Neural crest cell (in vitro differentiated cells): ENCODE results near the gene PCDH9. TPM values are rescaled to one million over a fixed set of nuclear protein-coding genes. Genes with fewer than 3 reads are reported as not detected.
A peak's percentile ranks its signal among the peaks of the same experiment; 100 is the strongest.

Source experiments
- DNase-seq: peaks from one replicate; pipeline ENCODE4 v3.0.0; 2021; ENCODE audit warnings: low read depth, mixed read lengths, low spot score
- H3K27ac Mint-ChIP-seq: one replicate; pipeline ENCODE4 v1.8.0; 2021; ENCODE audit warnings: mild to moderate bottlenecking, mixed read lengths; ENCODE audit not compliant: unreplicated experiment
- H3K27me3 Mint-ChIP-seq: 2 replicates; pipeline ENCODE4 v1.8.0; 2021; ENCODE audit warnings: low read depth, mild to moderate bottlenecking, mixed read lengths
- H3K36me3 Mint-ChIP-seq: 2 replicates; pipeline ENCODE4 v1.8.0; 2021; ENCODE audit warnings: low read depth, mild to moderate bottlenecking, mixed read lengths
- H3K4me1 Mint-ChIP-seq: 2 replicates; pipeline ENCODE4 v1.8.0; 2021; ENCODE audit warnings: mixed read lengths
- H3K4me3 Mint-ChIP-seq: one replicate; pipeline ENCODE4 v1.8.0; 2021; ENCODE audit warnings: mild to moderate bottlenecking, mixed read lengths
- H3K9me3 Mint-ChIP-seq: 2 replicates; pipeline ENCODE4 v1.8.0; 2021; ENCODE audit warnings: mixed read lengths
- CTCF ChIP-seq: fragments of 200-600 bp; sonication (generic); conservative IDR thresholded peaks from 2 replicates; pipeline ENCODE4 v1.5.0; 2021; ENCODE audit warnings: antibody characterized with exemption, mild to moderate bottlenecking
- total RNA-seq: library from RNA; stranded (reverse); gene quantifications from 2 replicates; pipeline ENCODE4 v1.2.1, GENCODE V29; 2021

The PCDH9 gene
- total RNA-seq, 1 donor from 2014 or later: 6.3 TPM

- TF ChIP-seq CTCF: no peak
- Mint-ChIP-seq H3K4me3 (no peak overlapping the region), H3K27ac (peak overlapping the region; percentile 50), H3K9me3 (peaks cover 17% of the 10 kb centered on the region), H3K36me3 (peaks cover 7% of the 10 kb centered on the region), H3K4me1 (peaks cover 19% of the 10 kb centered on the region), H3K27me3 (no peaks in the 10 kb centered on the region)
- no peak for DNase-seq
These were observed 354.9 kb downstream of the PCDH9 start for GRCh38 chr13:66875264-66875663.

- no peaks in the 10 kb centered on the region for H3K36me3 Mint-ChIP-seq
- H3K4me1 Mint-ChIP-seq: peaks cover 12% of the 10 kb centered on the region
- no peak for DNase-seq
- TF ChIP-seq CTCF: no peak
- H3K4me3 Mint-ChIP-seq: no peak overlapping the region
- H3K27me3 Mint-ChIP-seq: no peaks in the 10 kb centered on the region
- peaks cover 6% of the 10 kb centered on the region for H3K9me3 Mint-ChIP-seq
- H3K27ac Mint-ChIP-seq: no peak overlapping the region
These were observed 365.5 kb downstream of the PCDH9 start for GRCh38 chr13:66864627-66865026.

GRCh38 chr13:66860878-66861417, 369.2 kb downstream of the PCDH9 start:
- no peak for TF ChIP-seq CTCF
- H3K4me3 Mint-ChIP-seq: no peak overlapping the region
- H3K27me3 Mint-ChIP-seq: no peaks in the 10 kb centered on the region
- peaks cover 20% of the 10 kb centered on the region for H3K4me1 Mint-ChIP-seq
- peaks cover 3% of the 10 kb centered on the region for H3K9me3 Mint-ChIP-seq
- no peak overlapping the region for H3K27ac Mint-ChIP-seq
- no peaks in the 10 kb centered on the region for H3K36me3 Mint-ChIP-seq
- no peak for DNase-seq

GRCh38 chr13:66859934-66860877, 369.9 kb downstream of the PCDH9 start:
- H3K4me3 Mint-ChIP-seq: no peak overlapping the region
- H3K9me3 Mint-ChIP-seq: no peaks in the 10 kb centered on the region
- no peak for DNase-seq
- H3K36me3 Mint-ChIP-seq: no peaks in the 10 kb centered on the region
- TF ChIP-seq CTCF: no peak
- H3K27me3 Mint-ChIP-seq: no peaks in the 10 kb centered on the region
- peaks cover 20% of the 10 kb centered on the region for H3K4me1 Mint-ChIP-seq
- H3K27ac Mint-ChIP-seq: no peak overlapping the region

GRCh38 chr13:66859078-66859477, 371.1 kb downstream of the PCDH9 start:
- Mint-ChIP-seq H3K9me3 (no peaks in the 10 kb centered on the region), H3K36me3 (no peaks in the 10 kb centered on the region)

More at GRCh38 chr13:66859078-66859477, 371.1 kb downstream of the PCDH9 start:
- no peak for DNase-seq
- H3K4me1 Mint-ChIP-seq: peaks cover 20% of the 10 kb centered on the region
- no peaks in the 10 kb centered on the region for H3K27me3 Mint-ChIP-seq
- no peak for TF ChIP-seq CTCF
- no peak overlapping the region for H3K27ac Mint-ChIP-seq
- no peak overlapping the region for H3K4me3 Mint-ChIP-seq
